ENCODE data around the gene FILIP1L. TPM values are rescaled to one million over a fixed set of nuclear protein-coding genes. Genes with fewer than 3 reads are reported as not detected.

Gene FILIP1L
- total RNA-seq, 1 experiment from 2014 or later: 0.07 TPM

GRCh38 chr3:99919694-99920093 lies 194.6 kb downstream of the FILIP1L start:
- Histone ChIP-seq H2AK5ac (ENCODE audit: insufficient read length, low read length) (no peak overlapping the region), H4K5ac (ENCODE audit: insufficient read length, low read depth, low read length) (no peak overlapping the region), H3K23me2 (ENCODE audit: insufficient read length, low read depth, low read length, poor library complexity, severe bottlenecking) (no peaks in the 10 kb centered on the region), H3K9me3 (ENCODE audit: control insufficient read depth, low read depth, low read length) (no peaks in the 10 kb centered on the region), H4K20me1 (ENCODE audit: control insufficient read depth, insufficient read depth, insufficient read length) (no peaks in the 10 kb centered on the region), H2BK15ac (ENCODE audit: low read depth, low read length) (no peak overlapping the region), H3K9ac (ENCODE audit: extremely low read depth, insufficient read length, low read length) (no peak overlapping the region), H3K27ac (ENCODE audit: insufficient read length, low read depth, low read length) (no peak overlapping the region), H3K4me1 (ENCODE audit: insufficient read depth, low read length) (peaks cover 8% of the 10 kb centered on the region; the same call in 1 of the 2 replicates), H3K79me1 (ENCODE audit: insufficient read depth, low read depth, low read length, poor library complexity, severe bottlenecking) (no peaks in the 10 kb centered on the region), H3K4ac (ENCODE audit: low read depth, low read length) (no peak overlapping the region), H3K56ac (ENCODE audit: insufficient read length, low read depth, low read length) (no peak overlapping the region), H2BK12ac (ENCODE audit: insufficient read length, low read depth, low read length) (no peak overlapping the region), H3K27me3 (ENCODE audit: insufficient read depth, low read length) (no peaks in the 10 kb centered on the region), H4K8ac (replicated peaks; ENCODE audit: insufficient read length, low read depth, low read length) (no peak overlapping the region), H3T11ph (ENCODE audit: low read length) (no peak overlapping the region), H3K79me2 (ENCODE audit: insufficient read depth, low read length) (no peaks in the 10 kb centered on the region), H4K91ac (ENCODE audit: insufficient read length, low read depth, low read length) (no peak overlapping the region), H2BK20ac (ENCODE audit: low read depth, low read length, poor library complexity, severe bottlenecking) (no peak overlapping the region), H2BK120ac (ENCODE audit: low read depth, low read length, poor library complexity, severe bottlenecking) (no peak overlapping the region), H2AFZ (ENCODE audit: low read length) (no peak overlapping the region), H3K14ac (ENCODE audit: insufficient read depth, low read length) (no peak overlapping the region), H3K18ac (ENCODE audit: insufficient read length, low read depth, low read length) (no peak overlapping the region), H3K4me2 (ENCODE audit: insufficient read depth, insufficient read length, low read length) (no peak overlapping the region), H3K23ac (ENCODE audit: insufficient read length, low read depth, low read length) (no peak overlapping the region), H2BK5ac (ENCODE audit: insufficient read length, low read length) (no peak overlapping the region)
- peak overlapping the region in 2 of 3 experiments; percentile 35 to 41; a peak in 2 of 7 replicates for H3K27ac Mint-ChIP-seq
- TF ChIP-seq CTCF (conservative IDR thresholded peaks at IDR 0.05): no peak
- DNase-seq: no peak
- peaks cover 23 to 32% of the 10 kb centered on the region in 2 experiments for H3K4me1 Mint-ChIP-seq
- H3K9me3 Mint-ChIP-seq: no peaks in the 10 kb centered on the region
- H3K27me3 Mint-ChIP-seq (ENCODE audit: low read depth): no peaks in the 10 kb centered on the region
- H3K4me3 Mint-ChIP-seq: no peak overlapping the region
- peaks cover 0 to 2% (median 0%) of the 10 kb centered on the region in 3 experiments; a peak in 3 of 7 replicates for H3K36me3 Mint-ChIP-seq (ENCODE audit: insufficient read depth in 1 of 3, low read depth in 3 of 3)
